ENCODE results near the gene CBLN3. TPM values are rescaled to one million over a fixed set of nuclear protein-coding genes. Genes with fewer than 3 reads are reported as not detected.

CBLN3 gene
- polyA plus RNA-seq, 3 donors, result 0.07 to 1.1 TPM; not detected in 1

- H3K9ac ChIP-seq (ENCODE audit: insufficient read depth, low read length, poor library complexity, severe bottlenecking), result peak overlapping the region; percentile 98
Observed at GRCh38 chr14:24431569-24432258, 2.2 kb upstream of the CBLN3 start.

More at GRCh38 chr14:24431569-24432258, 2.2 kb upstream of the CBLN3 start:
- Mint-ChIP-seq H3K4me1 (peaks cover 36% of the 10 kb centered on the region), H3K36me3 (peaks cover 44 to 53% of the 10 kb centered on the region in 2 donors), H3K27ac (peak overlapping the region; percentile 91 to 96 (median 95)), H3K4me3 (peak overlapping the region; percentile 17 to 86), H3K27me3 (ENCODE audit: low read depth in 3 of 3) (peaks cover 5 to 9% (median 8%) of the 10 kb centered on the region in 3 donors), H3K9me3 (no peaks in the 10 kb centered on the region)
- peaks cover 36 to 49% of the 10 kb centered on the region in 2 donors for H3K36me3 ChIP-seq (replicated peaks in 1 of 2; ENCODE audit: control insufficient read depth in 1 of 2, insufficient read depth in 2 of 2, low read length in 2 of 2)
- 60% methylated on average over 14 of the region's 15 CpGs for WGBS (ENCODE audit: insufficient coverage)
- H3K27ac ChIP-seq (ENCODE audit: low read depth in 1 of 2, low read length in 2 of 2), result peak overlapping the region; percentile 81 to 100
- peaks cover 32 to 40% of the 10 kb centered on the region in 2 donors for H3K4me1 ChIP-seq (ENCODE audit: control insufficient read depth in 1 of 2, insufficient read depth in 2 of 2, low read length in 2 of 2)
- peak; percentile 90 to 93 (median 92) for DNase-seq
- H3K79me2 ChIP-seq (ENCODE audit: insufficient read depth, low read length), result peaks cover 31% of the 10 kb centered on the region
- H2AFZ ChIP-seq (ENCODE audit: insufficient read depth, low read depth, low read length, poor library complexity, severe bottlenecking), result no peak overlapping the region
- H3K4me3 ChIP-seq (replicated peaks in 1 of 3; ENCODE audit: low read depth in 2 of 3, low read length in 3 of 3), result peak overlapping the region in 1 of 3 experiments; percentile 91
- no peaks in the 10 kb centered on the region for H3K27me3 ChIP-seq (ENCODE audit: control insufficient read depth in 2 of 2, insufficient read depth in 2 of 2, low read length in 2 of 2)
- peak; percentile 90 for TF ChIP-seq CTCF (IDR thresholded peaks at IDR 0.05)
- no peaks in the 10 kb centered on the region for H3K9me3 ChIP-seq (replicated peaks in 1 of 2; ENCODE audit: control insufficient read depth in 1 of 2, insufficient read depth in 1 of 2, low read length in 2 of 2)
- peaks cover 46% of the 10 kb centered on the region for H4K20me1 ChIP-seq (ENCODE audit: insufficient read depth, low read length)
- intact Hi-C loops (cut with micrococcal nuclease), result loop anchor here (2.0 to 10.0 kb wide), 2 partner anchors 99 to 187 kb away; partner anchors contain the start of gene TINF2 (in 1 of the 2)
- peak overlapping the region; percentile 91 for H3K4me2 ChIP-seq (replicated peaks; ENCODE audit: extremely low read depth, low read length, poor library complexity, severe bottlenecking)
